K562 (cell line): ENCODE results near the gene MACROD2. TPM values are rescaled to one million over a fixed set of nuclear protein-coding genes. Genes with fewer than 3 reads are reported as not detected.

Experiments
- ATAC-seq: fragments of 200-7000 bp; cut with Tn5 transposase; 3 replicates; pipeline ENCODE4 v1.9.1; 2020; ENCODE audit warnings: moderate library complexity
- BruUV-seq: library from RNA; stranded (reverse); fragments of 400-500 nt; replicated peaks from 2 replicates; lab custom pipeline; 2021; lab: Mats Ljungman, UMichigan
- CTCF ChIA-PET: fragments of 300-600 bp; formaldehyde crosslinking; extraction: SDS; loops from one replicate; lab custom pipeline; 2021; ENCODE audit warnings: low intra/inter-chr PET ratio; lab: Yijun Ruan, JAX
- POLR2A ChIA-PET: fragments of 300-600, 350-650 bp; sonication (Branson Sonifier 250); formaldehyde crosslinking; extraction: SDS; loops from one replicate; lab custom pipeline; 2021; ENCODE audit warnings: antibody characterized with exemption, inconsistent platforms; lab: Yijun Ruan, JAX
- DNase-seq, 4 experiments: peaks; one replicate each; pipeline versions ENCODE4 v3.0.0 to v3.0.0-alpha.2; 2011 to 2018; ENCODE audit warnings: low spot score in 3 of 4, mixed read lengths in 3 of 4; ENCODE audit errors: extremely low read depth in 1 of 4
- FAIRE-seq: peaks from 2 replicates; lab custom pipeline; 2011; peaks lifted over from hg19 to GRCh38; lab: Jason Lieb, UNC
- H2AFZ ChIP-seq: 2 replicates; pipeline ENCODE4 v1.6.0; 2011; ENCODE audit warnings: low read depth, low read length, control low read depth, inconsistent platforms
- H3K27ac ChIP-seq: fragments of 200-600 bp; 3 replicates; pipeline ENCODE4 v1.8.0; 2011; ENCODE audit warnings: low read depth, mild to moderate bottlenecking, control low read depth, inconsistent platforms, low read length, moderate library complexity, mixed read lengths; ENCODE audit errors: extremely low read depth
- H3K27me3 ChIP-seq, 2 experiments: fragments of 300-600 bp in 1 of 2; 2 replicates in 1 of 2; 3 replicates in 1 of 2; pipeline versions ENCODE4 v1.6.0 to v1.8.0; 2011; ENCODE audit warnings: inconsistent platforms in 2 of 2, low read length in 2 of 2, mild to moderate bottlenecking in 1 of 2, mixed read lengths in 1 of 2, moderate library complexity in 1 of 2; ENCODE audit not compliant: control insufficient read depth in 2 of 2, insufficient read depth in 2 of 2
- H3K36me3 ChIP-seq: fragments of 300-600 bp; 3 replicates; pipeline ENCODE4 v1.8.0; 2011; ENCODE audit warnings: mild to moderate bottlenecking, low read length, inconsistent platforms; ENCODE audit not compliant: control insufficient read depth, insufficient read depth
- H3K4me1 ChIP-seq, 2 experiments: fragments of 200-600 bp in 1 of 2; replicated peaks in 1 of 2; 2 replicates in 1 of 2; 3 replicates in 1 of 2; pipeline versions ENCODE4 v1.5.1 to v1.8.0; 2011; ENCODE audit warnings: inconsistent platforms in 2 of 2, low read length in 2 of 2, mild to moderate bottlenecking in 1 of 2, mixed read lengths in 1 of 2, moderate library complexity in 1 of 2; ENCODE audit not compliant: control insufficient read depth in 2 of 2, insufficient read depth in 2 of 2
- H3K4me2 ChIP-seq: 2 replicates; pipeline ENCODE4 v1.6.1; 2011; ENCODE audit warnings: low read length, control low read depth, inconsistent platforms, mixed read lengths; ENCODE audit not compliant: insufficient read depth
- H3K4me3 ChIP-seq: fragments of 200-600 bp; sonication (generic), shearing (Covaris generic); 2 replicates; pipeline ENCODE4 v1.5.1; 2016; ENCODE audit warnings: control low read depth, inconsistent platforms
- H3K79me2 ChIP-seq: fragments of 200-600 bp; 3 replicates; pipeline ENCODE4 v1.8.0; 2011; ENCODE audit warnings: low read length, inconsistent platforms; ENCODE audit not compliant: control insufficient read depth, insufficient read depth
- H3K9ac ChIP-seq, 2 experiments: 2 replicates each; pipeline versions ENCODE4 v1.6.0 to v1.6.1; 2011; ENCODE audit warnings: low read depth in 2 of 2, low read length in 2 of 2, control low read depth in 1 of 2, inconsistent platforms in 1 of 2, mild to moderate bottlenecking in 1 of 2, mixed read lengths in 1 of 2; ENCODE audit not compliant: insufficient read depth in 1 of 2
- H3K9me1 ChIP-seq: one replicate; pipeline ENCODE4 v1.6.0; 2011; ENCODE audit warnings: inconsistent platforms, mild to moderate bottlenecking, low read length, moderate library complexity; ENCODE audit not compliant: control insufficient read depth, insufficient read depth
- H3K9me3 ChIP-seq: replicated peaks from 2 replicates; pipeline ENCODE4 v1.5.1; 2011; ENCODE audit warnings: low read depth, low read length, inconsistent platforms; ENCODE audit not compliant: control insufficient read depth, insufficient read depth
- H4K20me1 ChIP-seq: replicated peaks from 2 replicates; pipeline ENCODE4 v1.6.1; 2011; ENCODE audit warnings: low read length, inconsistent platforms, mixed read lengths; ENCODE audit not compliant: control insufficient read depth, insufficient read depth
- CBFA2T3 ChIP-seq: fragments of 450-650 bp; IDR thresholded peaks from 2 replicates; pipeline ENCODE4 v1.6.1; 2017
- CHD7 ChIP-seq: fragments of 200-600 bp; sonication (generic); IDR thresholded peaks from one replicate; pipeline ENCODE4 v1.6.1; 2012; ENCODE audit warnings: mild to moderate bottlenecking, low read depth, low read length, inconsistent platforms
- CREB3 ChIP-seq: fragments of 450-650 bp; conservative IDR thresholded peaks from 2 replicates; pipeline ENCODE4 v1.6.1; 2016; ENCODE audit warnings: missing genetic modification characterization, low read depth, mild to moderate bottlenecking, missing compliant biosample characterization, moderate library complexity
- ILF3 ChIP-seq: fragments of 450-650 bp; IDR thresholded peaks from 2 replicates; pipeline ENCODE4 v1.6.1; 2018; ENCODE audit warnings: antibody characterized with exemption, mild to moderate bottlenecking, moderate library complexity, borderline replicate concordance
- MECOM ChIP-seq: fragments of 250-450 bp; sonication (Bioruptor Pico); IDR thresholded peaks from 2 replicates; pipeline ENCODE4 v1.8.0; 2022; ENCODE audit warnings: inconsistent platforms
- PURB ChIP-seq: sonication (generic); formaldehyde crosslinking; IDR thresholded peaks from 2 replicates; pipeline ENCODE4 v1.9.0; 2021; ENCODE audit warnings: low read depth, mild to moderate bottlenecking, missing genetic modification reagents
- STAG1 ChIP-seq: sonication (generic); formaldehyde crosslinking; IDR thresholded peaks from 2 replicates; pipeline ENCODE4 v1.5.0; 2020; ENCODE audit warnings: missing genetic modification reagents, borderline replicate concordance
- TCF3 ChIP-seq: sonication (generic); formaldehyde crosslinking; IDR thresholded peaks from 2 replicates; pipeline ENCODE4 v1.4.0; 2020; ENCODE audit warnings: mild to moderate bottlenecking, missing genetic modification reagents
- U2AF1 ChIP-seq: fragments of 200-400 bp; formaldehyde crosslinking; optimal IDR thresholded peaks from 2 replicates; pipeline ENCODE3; 2017; ENCODE audit warnings: mild to moderate bottlenecking, low read depth, low read length, moderate library complexity
- ZNF561 ChIP-seq: fragments of 450-650 bp; formaldehyde crosslinking; conservative IDR thresholded peaks from 2 replicates; pipeline ENCODE4 v1.4.0; 2020; ENCODE audit warnings: mild to moderate bottlenecking, moderate library complexity
- WGBS: fragments of 100-300 bp; shearing (Covaris generic); methylation state at CpG from one replicate; pipeline ENCODE4 v1.1.6; 2016; ENCODE audit warnings: low coverage, mixed read lengths; ENCODE audit not compliant: insufficient coverage; ENCODE audit errors: missing lambda C conversion rate; 5-methylcytosine and 5-hydroxymethylcytosine counted together
- in situ Hi-C: fragments of 300-500 bp; cut with MboI; formaldehyde crosslinking; loops from 4 replicates; pipeline ENCODE4 v1.15.0; 2018; ENCODE audit warnings: inconsistent platforms, mixed read lengths
- intact Hi-C: fragments of 100-400 bp; cut with micrococcal nuclease; formaldehyde crosslinking; loops from 2 replicates; pipeline ENCODE4 v1.14.2; 2022
- polyA plus RNA-seq, 8 experiments: library from polyadenylated mRNA; depleted of rRNA in 4 of 8; stranded (reverse) in 5 of 8; unstranded in 3 of 8; fragments of >200 nt; fragmentation: Nextera tagmentation in 2 of 8; fragmentation: Illumina TruSeq in 1 of 8; extraction: Ambion mirVana in 2 of 8; extraction: Trizol in 1 of 8; gene quantifications; 2 replicates each; pipeline versions ENCODE4 v1.2.1 to v1.2.3, GENCODE V29; 2011 to 2014; ENCODE audit warnings: inconsistent platforms in 1 of 8, missing spikeins in 1 of 8
- total RNA-seq, 7 experiments: library from RNA; depleted of rRNA in 6 of 7; stranded (reverse); fragments of >200 nt in 6 of 7; fragmentation: Illumina TruSeq in 2 of 7; extraction: Trizol in 2 of 7; gene quantifications; 2 replicates each; pipeline versions ENCODE4 v1.2.1 to v1.2.3, GENCODE V29; 2011 to 2021; ENCODE audit warnings: low replicate concordance in 1 of 7

The MACROD2 gene
- total and polyA plus RNA-seq, 9 of the 15 experiments (the other 6 are each of a cell fraction or from before 2014, with no cell fraction given) = not detected

- TF ChIP-seq PURB (no peak), STAG1 (CRISPR knock-in tag) (no peak)
- TF ChIP-seq, all 486 proteins: peak for 0
These were observed 53.8 kb downstream of the MACROD2 start (continued) for GRCh38 chr20:14049111-14049510.

- no TSS peak for BruUV-seq
- no peak overlapping the region for H3K4me2 ChIP-seq
- 13% methylated on average over 1 of the region's 1 CpG for WGBS
- intact Hi-C loops = loop anchor here (10.0 kb wide), 1 partner anchor 937 kb away; no protein-coding TSS in a partner anchor
- H3K27ac ChIP-seq = no peak overlapping the region
- in situ Hi-C loops = no loop called here
- no peak overlapping the region for H3K4me3 ChIP-seq
- H3K9ac ChIP-seq = no peak overlapping the region
- H3K9me3 ChIP-seq = no peaks in the 10 kb centered on the region
- no peaks in the 10 kb centered on the region for H3K4me1 ChIP-seq
- no peaks in the 10 kb centered on the region for H4K20me1 ChIP-seq
- ChIA-PET POLR2A (no interaction called here), CTCF (no interaction called here)
- no peaks in the 10 kb centered on the region for H3K79me2 ChIP-seq
- no peaks in the 10 kb centered on the region for H3K9me1 ChIP-seq
- FAIRE-seq (no peak), ATAC-seq (no peak), DNase-seq (no peak)
- no peaks in the 10 kb centered on the region for H3K36me3 ChIP-seq
- no peak overlapping the region for H2AFZ ChIP-seq
- no peaks in the 10 kb centered on the region for H3K27me3 ChIP-seq
- TF ChIP-seq CBFA2T3 (no peak), TCF3 (CRISPR knock-in tag) (no peak), CREB3 (tag) (no peak), ZNF561 (CRISPR knock-in tag) (no peak), MECOM (no peak), ILF3 (no peak), U2AF1 (no peak), CHD7 (no peak)
These were observed 56.1 kb downstream of the MACROD2 start for GRCh38 chr20:14051454-14051853.
